ENCODE data around the gene MAP3K19.

- TF ChIP-seq CTCF (IDR thresholded peaks at IDR 0.05) (no peak), ZNF396 (CRISPR knock-in tag; IDR thresholded peaks at IDR 0.05; ENCODE audit: borderline replicate concordance) (no peak), ZNF512 (CRISPR knock-in tag; IDR thresholded peaks at IDR 0.05; ENCODE audit: borderline replicate concordance) (no peak), ZNF263 (CRISPR knock-in tag; IDR thresholded peaks at IDR 0.05; ENCODE audit: low read depth) (no peak), PRRX2 (CRISPR knock-in tag; IDR thresholded peaks at IDR 0.05) (no peak)
- TF ChIP-seq, protein P1, sequence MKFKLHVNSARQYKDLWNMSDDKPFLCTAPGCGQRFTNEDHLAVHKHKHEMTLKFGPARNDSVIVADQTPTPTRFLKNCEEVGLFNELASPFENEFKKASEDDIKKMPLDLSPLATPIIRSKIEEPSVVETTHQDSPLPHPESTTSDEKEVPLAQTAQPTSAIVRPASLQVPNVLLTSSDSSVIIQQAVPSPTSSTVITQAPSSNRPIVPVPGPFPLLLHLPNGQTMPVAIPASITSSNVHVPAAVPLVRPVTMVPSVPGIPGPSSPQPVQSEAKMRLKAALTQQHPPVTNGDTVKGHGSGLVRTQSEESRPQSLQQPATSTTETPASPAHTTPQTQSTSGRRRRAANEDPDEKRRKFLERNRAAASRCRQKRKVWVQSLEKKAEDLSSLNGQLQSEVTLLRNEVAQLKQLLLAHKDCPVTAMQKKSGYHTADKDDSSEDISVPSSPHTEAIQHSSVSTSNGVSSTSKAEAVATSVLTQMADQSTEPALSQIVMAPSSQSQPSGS (CRISPR knock-in tag; IDR thresholded peaks at IDR 0.05; ENCODE audit: borderline replicate concordance, low read depth) = no peak
Observed at GRCh38 chr2:135010200-135010942, 36.9 kb downstream of the MAP3K19 start.

All from WTC11 (cell line).